ENCODE measurements around the gene NARS2. TPM values are rescaled to one million over a fixed set of nuclear protein-coding genes. Genes with fewer than 3 reads are reported as not detected.

NARS2 gene
- total RNA-seq, 1 donor from 2014 or later: 25.5 TPM

DNA sequence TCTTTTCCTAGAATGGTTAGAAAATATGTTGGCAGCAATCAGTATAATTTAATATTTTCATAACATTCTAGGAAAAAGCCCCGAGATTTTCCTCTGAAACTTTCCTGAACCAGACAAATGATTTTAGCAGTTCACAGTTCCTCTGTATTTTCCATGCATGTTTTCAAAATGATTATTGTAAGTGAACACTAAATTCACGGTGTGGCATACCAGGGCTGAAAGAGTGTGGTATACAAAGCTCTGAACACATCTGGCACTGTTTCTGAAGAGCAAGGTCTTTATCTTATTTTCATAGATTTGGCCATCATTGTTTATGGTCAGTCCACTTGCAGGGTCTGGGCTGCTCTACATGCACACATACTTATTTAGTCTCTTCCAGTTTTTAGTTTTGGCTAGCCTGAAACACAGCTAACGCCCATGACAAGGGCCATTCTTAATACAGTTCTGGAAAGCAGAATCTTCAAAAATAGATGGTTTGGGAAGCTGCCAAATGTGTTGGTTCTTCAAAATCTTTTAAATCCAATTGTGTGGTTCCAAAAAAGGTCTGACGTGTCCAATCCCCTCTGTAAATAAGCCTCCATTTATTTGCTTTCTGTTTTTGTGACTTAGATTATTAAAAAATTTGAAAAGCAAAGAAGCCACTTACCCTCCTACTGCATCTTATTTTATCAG, 149.1 kb downstream of the NARS2 start:
- H3K4me3 ChIP-seq (ENCODE audit: low read depth, low read length): no peak overlapping the region
- no peak for DNase-seq (ENCODE audit: low read depth)
- TF ChIP-seq, protein P1, sequence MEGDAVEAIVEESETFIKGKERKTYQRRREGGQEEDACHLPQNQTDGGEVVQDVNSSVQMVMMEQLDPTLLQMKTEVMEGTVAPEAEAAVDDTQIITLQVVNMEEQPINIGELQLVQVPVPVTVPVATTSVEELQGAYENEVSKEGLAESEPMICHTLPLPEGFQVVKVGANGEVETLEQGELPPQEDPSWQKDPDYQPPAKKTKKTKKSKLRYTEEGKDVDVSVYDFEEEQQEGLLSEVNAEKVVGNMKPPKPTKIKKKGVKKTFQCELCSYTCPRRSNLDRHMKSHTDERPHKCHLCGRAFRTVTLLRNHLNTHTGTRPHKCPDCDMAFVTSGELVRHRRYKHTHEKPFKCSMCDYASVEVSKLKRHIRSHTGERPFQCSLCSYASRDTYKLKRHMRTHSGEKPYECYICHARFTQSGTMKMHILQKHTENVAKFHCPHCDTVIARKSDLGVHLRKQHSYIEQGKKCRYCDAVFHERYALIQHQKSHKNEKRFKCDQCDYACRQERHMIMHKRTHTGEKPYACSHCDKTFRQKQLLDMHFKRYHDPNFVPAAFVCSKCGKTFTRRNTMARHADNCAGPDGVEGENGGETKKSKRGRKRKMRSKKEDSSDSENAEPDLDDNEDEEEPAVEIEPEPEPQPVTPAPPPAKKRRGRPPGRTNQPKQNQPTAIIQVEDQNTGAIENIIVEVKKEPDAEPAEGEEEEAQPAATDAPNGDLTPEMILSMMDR (IDR thresholded peaks at IDR 0.05; ENCODE audit: insufficient read depth, low read length, poor library complexity, severe bottlenecking): no peak
- no peaks in the 10 kb centered on the region for H3K36me3 ChIP-seq (ENCODE audit: control insufficient read depth, insufficient read depth, low read length)
- H3K27me3 ChIP-seq (ENCODE audit: control insufficient read depth, insufficient read depth, low read length): no peaks in the 10 kb centered on the region

DNA sequence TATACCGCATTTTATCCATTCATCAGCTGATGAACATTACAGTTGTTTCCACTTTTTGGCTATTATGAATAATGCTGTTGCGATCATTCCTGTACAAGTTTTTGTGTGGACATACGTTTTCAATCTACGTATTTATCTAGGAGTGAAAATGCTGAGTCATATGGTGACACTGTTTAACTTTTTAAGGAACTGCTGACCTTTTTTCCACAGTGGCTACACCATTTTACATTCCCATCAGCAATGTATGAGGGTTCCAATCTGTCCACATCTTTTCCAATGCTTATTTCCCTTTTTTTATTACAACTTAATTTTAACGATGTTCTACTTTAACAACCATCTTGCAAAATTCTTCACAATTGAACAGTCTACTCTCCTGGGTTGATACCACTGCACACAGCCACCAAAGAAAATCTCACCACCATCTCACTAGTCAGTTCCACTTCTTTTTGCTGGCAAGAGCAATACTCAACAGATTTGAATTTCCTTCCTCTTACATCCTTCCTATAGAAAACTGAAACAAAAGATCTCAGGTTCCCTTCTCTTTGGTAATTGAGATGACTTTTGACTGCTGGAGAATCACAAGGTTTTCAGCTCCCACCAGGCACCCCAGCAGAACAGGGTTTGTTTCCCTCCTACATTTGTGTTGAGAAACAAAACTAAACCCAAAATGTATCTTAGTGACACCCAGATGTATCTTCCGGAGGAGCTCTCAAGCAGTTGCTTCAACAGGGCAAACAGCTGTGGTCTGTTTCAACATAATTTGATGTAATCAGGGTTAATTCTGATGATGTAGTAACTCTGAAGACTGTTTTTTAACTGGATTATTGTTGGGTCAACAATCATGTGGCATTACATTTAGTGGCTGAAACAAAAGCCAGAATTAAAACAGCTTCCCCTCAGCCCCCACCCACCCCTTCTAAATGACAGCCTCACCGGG, 150.1 kb downstream of the NARS2 start:
- Histone ChIP-seq H3K36me3 (ENCODE audit: control insufficient read depth, insufficient read depth, low read length) (no peaks in the 10 kb centered on the region), H3K4me3 (ENCODE audit: low read depth, low read length) (no peak overlapping the region), H3K27me3 (ENCODE audit: control insufficient read depth, insufficient read depth, low read length) (no peaks in the 10 kb centered on the region)
- TF ChIP-seq, protein P1 (IDR thresholded peaks at IDR 0.05; ENCODE audit: insufficient read depth, low read length, poor library complexity, severe bottlenecking): no peak
- DNase-seq (ENCODE audit: low read depth): no peak

DNA sequence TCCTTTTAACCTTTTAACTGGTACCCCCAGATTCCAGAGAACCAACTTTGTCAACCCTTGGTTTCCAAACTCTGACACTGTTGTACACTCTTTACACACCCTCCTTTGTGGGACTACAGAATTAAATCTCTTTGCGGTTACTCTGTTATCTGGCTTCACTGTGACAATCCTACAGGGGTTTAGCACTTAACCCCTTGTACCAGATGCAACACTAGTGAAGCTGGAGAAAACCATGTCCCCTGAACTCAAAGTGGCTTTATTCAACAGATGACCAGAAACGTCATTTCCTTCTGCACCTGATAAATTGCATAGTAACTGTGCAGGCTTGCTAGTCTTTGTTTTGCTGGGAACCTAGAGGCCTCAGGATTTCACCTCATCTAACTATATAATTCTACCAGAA, 151.4 kb downstream of the NARS2 start:
- H3K36me3 ChIP-seq (ENCODE audit: control insufficient read depth, insufficient read depth, low read length): no peaks in the 10 kb centered on the region
- TF ChIP-seq, protein P1 (IDR thresholded peaks at IDR 0.05; ENCODE audit: insufficient read depth, low read length, poor library complexity, severe bottlenecking): no peak
- H3K27me3 ChIP-seq (ENCODE audit: control insufficient read depth, insufficient read depth, low read length): no peaks in the 10 kb centered on the region
- H3K4me3 ChIP-seq (ENCODE audit: low read depth, low read length): no peak overlapping the region
- DNase-seq (ENCODE audit: low read depth): no peak

DNA sequence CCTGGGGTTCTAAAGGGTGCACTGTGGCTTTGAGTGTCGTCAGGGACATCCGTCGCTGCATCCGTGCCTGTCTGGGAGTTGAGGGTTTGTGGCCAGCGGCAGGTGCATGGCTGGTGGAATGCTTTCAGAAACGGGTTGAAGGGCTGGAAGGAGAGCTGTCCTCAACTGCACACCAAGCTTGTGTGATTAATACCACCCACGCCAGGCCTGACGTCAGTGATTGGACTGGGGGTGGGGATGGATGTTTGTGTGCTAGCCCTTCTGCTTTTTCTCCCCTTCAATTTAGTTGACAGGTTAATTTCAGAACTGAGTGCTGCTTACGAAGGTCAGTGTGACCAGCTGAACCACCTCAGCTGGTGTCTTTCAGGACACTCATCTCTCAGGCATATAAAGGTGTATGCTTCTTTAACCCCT, 153.9 kb downstream of the NARS2 start:
- DNase-seq (ENCODE audit: low read depth): peak; percentile 65
- Histone ChIP-seq H3K27me3 (ENCODE audit: control insufficient read depth, insufficient read depth, low read length) (no peaks in the 10 kb centered on the region), H3K4me3 (ENCODE audit: low read depth, low read length) (no peak overlapping the region), H3K36me3 (ENCODE audit: control insufficient read depth, insufficient read depth, low read length) (no peaks in the 10 kb centered on the region)
- TF ChIP-seq, protein P1 (IDR thresholded peaks at IDR 0.05; ENCODE audit: insufficient read depth, low read length, poor library complexity, severe bottlenecking): no peak

DNA sequence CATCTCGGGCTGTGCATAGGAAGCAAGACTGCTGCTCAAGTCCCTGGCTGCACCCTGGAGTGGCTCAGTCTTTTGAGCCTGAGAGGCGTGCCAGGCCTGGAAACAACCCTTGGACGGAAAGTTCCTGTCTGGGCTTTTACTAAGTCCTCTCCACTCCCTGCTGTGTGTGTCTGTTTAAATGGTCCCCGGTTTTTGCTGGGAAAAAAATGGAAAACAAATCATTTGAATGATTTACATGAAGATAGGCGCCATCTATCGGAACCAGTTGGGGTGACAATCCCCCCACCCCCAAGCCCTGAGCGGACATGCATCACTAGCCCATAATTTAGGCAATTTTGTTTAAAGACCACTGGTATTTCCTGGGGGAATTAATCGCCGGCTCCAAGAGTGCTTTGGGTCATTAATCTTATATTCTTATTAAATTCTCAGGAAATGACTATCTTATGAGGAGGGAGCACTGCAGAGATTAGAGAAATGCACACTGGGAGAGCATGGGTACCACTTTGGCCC, 154.4 kb downstream of the NARS2 start:
- TF ChIP-seq, protein P1 (IDR thresholded peaks at IDR 0.05; ENCODE audit: insufficient read depth, low read length, poor library complexity, severe bottlenecking): peak; percentile 67
- DNase-seq (ENCODE audit: low read depth): peak; percentile 82
- Histone ChIP-seq H3K4me3 (ENCODE audit: low read depth, low read length) (no peak overlapping the region), H3K27me3 (ENCODE audit: control insufficient read depth, insufficient read depth, low read length) (no peaks in the 10 kb centered on the region), H3K36me3 (ENCODE audit: control insufficient read depth, insufficient read depth, low read length) (no peaks in the 10 kb centered on the region)

All from kidney epithelial cell (primary cell).